ENCODE results near the gene TXNDC8.
A peak's percentile ranks its signal among the peaks of the same experiment; 100 is the strongest.

The TXNDC8 gene

DNA sequence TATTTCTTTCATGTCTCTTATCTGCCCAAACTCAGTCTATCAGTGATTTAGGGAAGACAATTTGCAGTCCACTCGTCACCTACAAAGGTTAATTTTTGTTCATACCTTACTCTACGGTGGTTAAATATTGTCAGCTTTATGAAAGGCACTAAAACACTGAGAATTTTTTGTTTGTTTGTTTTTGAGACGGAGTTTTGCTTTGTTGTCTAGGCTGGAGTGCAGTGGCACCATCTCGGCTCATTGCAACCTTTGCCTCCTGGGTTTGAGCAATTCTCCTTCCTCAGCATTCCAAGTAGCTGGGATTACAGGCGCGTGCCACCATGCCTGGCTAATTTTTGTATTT is 55.0 kb downstream of the TXNDC8 start:
- DNase-seq (ENCODE audit: extremely low read depth in 1 of 2, low read depth in 1 of 2): no peak

DNA sequence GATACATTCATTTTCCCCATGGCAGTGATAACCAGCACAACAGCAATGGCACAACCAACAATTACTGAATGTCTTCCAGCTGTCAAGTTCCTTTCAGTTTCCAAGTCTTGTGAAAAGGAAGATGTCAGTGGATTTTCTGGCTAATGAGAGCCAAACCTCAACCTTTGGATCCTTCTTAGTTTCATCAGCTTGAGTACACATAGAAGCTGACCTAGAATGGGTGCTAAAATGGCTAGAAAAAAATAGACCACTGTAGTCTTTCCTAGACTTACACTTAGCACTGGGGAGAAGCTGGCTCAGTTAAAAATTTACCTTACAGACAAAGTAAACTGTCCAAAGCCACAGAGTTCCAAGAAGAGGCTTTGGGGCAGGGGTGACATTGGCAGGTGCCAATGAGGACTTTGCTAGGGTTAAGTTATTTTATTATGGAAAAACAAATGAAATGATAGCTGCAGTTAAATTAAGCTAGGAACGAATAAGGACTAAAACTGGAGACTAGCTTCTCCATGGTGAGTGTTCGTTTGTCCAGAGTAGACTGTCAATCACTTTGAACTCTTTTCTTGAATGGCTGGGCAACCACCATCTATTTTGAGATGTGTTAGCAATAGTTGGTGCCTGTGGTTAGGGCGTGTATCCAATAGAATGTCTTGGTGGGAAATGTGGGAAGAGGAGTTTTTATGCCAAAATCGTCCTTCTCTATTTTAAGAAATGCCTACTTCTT is 55.5 kb downstream of the TXNDC8 start:
- no peak for DNase-seq (ENCODE audit: extremely low read depth in 1 of 2, low read depth in 1 of 2)

DNA sequence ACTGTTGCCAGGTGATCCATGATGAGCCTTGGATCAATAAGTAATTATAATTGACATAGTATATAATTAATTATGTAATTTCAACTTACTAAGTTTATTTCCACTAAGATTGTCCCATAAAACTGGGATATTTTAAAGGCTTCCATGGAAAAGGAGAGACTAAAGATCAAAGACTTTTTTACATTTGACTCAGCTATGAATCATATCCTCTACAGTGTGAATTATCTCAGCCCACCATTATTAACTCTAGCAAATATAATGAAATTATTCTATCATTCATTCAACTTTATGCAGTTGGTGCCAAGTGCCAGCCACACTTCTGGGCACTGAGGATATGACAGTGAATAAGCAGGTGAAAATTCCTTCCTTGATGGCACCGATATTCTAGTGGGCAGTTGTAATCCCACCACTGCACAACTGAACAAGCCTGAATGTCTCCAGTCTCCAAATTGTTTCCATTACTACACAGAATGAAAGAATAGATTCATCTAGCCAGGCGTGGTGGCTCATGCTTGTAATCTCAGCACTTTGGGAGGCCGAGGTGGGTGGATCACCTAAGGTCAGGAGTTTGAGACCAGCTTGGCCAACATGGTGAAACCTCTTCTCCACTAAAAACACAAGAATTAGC is 59.5 kb downstream of the TXNDC8 start:
- no peak for DNase-seq (ENCODE audit: extremely low read depth in 1 of 2, low read depth in 1 of 2)

DNA sequence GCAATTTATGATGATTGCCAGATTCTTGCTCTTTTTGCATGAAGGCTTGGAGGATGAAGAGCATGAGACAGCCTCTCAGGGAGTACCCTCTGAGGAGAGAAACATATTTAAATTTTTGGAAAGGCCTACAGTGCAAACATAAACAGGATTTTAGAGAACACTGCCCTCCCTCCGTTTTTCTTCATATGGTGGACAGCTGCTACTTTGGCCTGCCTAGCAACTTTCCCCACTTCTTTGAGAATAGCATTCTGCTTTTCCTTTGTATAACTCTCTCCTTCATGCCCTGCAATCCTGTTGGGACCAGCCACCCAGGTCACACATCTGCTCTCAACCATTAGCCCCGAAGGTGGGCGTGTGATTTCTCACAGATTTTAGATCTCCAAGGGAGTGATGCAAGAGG is 60.9 kb downstream of the TXNDC8 start:
- no peak for DNase-seq (ENCODE audit: extremely low read depth in 1 of 2, low read depth in 1 of 2)

DNA sequence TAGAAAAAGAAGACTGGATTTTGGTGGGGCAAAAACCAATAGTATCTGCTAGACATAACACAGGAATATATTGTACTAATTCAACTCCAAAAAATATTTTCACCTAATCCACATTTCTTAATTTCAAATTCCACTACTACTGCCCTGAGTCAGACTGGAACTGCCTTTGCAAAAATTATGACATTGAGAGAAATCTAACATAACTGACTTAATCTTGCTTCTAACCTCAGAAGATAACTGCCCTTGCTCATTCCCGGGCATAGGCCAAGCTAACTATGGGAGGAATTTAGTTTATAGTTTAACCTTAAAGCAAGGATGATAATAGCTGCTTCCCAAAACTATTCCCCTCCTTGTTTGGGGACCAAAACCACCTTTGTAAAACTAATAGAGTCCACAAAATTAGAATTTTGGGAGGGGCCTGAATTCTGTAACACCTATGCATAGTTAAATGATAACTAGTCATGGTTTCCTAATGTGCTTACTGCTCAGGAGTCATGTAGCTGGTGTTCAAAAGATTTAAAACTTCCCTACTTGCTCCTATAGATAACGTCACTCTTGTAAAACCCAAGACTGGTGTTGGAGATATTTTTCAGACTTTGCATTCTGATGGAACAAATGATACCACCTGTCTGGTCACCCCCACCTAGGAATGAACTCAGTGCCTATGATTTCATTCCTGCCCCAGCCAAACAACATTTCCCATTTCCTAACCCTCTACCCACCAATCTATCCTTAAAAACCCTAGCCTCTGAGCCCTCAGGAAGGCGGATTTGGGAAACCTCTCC is 67.3 kb downstream of the TXNDC8 start:
- no peak for DNase-seq (ENCODE audit: extremely low read depth in 1 of 2, low read depth in 1 of 2)

DNA sequence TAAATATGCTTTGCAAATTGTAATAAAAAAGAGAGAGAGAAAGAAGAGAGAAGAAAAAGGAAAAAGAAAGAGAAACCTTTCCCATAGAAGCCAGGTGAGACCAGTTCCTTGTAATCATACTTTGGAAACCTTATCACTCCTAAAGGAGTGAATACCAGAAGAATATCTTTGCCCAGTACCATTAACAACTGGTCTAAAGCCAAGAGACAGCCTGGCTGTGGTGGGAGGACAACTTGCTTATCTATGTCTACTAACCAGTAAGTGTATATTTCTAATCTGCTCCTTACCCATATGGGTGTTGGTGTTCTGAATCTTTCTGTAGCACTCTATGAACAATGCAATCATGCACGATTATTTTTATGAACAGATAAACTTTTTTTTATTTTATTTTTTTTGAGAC is 70.9 kb downstream of the TXNDC8 start:
- DNase-seq (ENCODE audit: extremely low read depth in 1 of 2, low read depth in 1 of 2): no peak

DNA sequence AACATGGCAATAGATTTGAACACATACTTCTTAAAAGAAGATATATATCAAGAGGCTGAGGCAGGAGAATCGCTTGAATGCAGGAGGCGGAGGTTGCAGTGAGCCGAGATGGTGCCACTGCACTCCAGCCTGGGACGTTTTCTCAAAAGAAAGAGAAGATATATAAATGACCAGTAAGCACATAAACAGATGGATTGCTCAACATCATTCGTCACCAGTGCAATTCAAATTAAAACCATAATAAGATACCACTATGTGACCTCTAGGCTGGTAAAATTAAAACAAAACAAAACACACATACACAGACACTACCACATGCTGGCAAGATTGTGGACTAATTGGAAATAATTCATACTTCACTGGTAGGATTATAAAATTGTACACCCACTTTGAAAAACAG is 76.0 kb downstream of the TXNDC8 start:
- DNase-seq (ENCODE audit: extremely low read depth in 1 of 2, low read depth in 1 of 2): no peak

DNA sequence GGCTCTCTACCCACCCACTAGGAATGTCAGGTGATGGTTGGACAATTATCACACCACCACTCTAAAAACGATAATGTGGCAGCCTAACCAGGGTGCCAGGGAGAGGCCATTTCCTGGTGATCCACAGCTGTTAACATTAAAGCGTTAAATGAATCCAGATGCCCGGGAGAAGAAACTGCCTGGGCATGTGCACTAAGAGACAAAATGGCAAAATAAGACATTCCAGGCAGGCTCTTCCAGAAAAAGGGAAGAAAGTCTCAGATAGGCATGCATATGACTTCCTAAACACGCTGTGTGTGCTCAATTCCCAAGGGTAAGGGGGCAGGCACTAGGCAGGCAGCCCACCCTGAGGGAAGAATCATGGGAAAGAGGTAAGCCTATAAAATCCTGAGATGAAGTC is 76.8 kb downstream of the TXNDC8 start:
- DNase-seq (ENCODE audit: extremely low read depth in 1 of 2, low read depth in 1 of 2): no peak

DNA sequence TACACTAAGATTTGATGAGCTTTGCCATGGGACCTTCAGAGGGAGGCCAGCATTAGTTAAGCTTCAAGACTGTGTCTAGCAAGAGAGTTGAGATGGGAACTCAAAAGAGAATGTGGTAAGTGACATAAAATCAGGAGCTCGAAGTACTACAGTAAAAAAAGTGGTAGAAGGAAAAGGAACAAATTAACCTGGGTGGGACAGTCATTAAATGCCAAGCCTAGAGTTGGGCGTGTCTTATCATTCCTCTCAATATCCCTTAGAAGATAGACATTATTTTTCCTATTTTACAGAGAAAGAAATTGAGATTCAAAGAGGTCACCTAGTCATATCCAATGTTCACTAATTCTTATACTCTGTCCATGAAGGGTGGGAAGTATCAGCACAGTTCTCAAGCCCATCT is 78.1 kb downstream of the TXNDC8 start:
- no peak for DNase-seq (ENCODE audit: extremely low read depth in 1 of 2, low read depth in 1 of 2)

DNA sequence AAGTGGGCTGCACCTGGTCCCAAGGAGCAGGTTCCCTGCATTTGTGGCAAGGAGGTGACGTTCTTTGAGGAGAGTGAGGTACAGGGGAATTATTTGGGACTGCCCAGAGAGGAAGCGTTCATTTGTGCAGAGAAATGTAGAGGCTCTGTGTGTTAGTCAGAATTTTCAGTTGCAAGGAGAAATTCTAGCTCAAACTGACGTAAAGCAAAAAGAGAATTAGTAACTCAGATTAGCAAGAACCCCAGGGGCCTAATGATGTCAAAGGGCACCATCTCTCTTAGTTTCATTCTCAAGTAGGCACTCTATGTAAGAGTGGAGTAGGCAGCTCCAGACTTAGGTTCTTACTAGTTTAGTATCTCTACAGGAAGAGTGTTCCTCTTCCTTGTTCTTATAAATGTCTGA is 79.0 kb downstream of the TXNDC8 start:
- no peak for DNase-seq (ENCODE audit: extremely low read depth in 1 of 2, low read depth in 1 of 2)

DNA sequence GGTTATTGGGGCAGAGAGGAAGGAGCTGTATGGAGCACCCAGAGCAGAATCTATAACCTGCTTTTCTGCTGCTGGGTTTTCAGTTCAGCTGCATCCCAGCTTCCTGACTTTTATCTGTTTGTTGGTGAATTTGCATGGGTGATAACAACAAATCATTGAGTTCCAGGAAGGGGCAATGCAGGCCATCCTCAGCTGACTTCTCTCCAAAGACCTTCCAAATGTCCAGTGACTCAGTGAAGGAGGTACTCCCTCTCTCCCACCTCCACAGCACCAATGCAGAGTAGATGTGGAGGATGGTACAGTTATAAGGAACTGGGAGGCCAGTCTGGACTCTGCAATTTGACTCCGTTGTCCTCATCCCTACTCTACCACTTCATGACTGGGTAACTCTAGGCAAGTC is 79.7 kb downstream of the TXNDC8 start:
- no peak for DNase-seq (ENCODE audit: extremely low read depth in 1 of 2, low read depth in 1 of 2)

DNA sequence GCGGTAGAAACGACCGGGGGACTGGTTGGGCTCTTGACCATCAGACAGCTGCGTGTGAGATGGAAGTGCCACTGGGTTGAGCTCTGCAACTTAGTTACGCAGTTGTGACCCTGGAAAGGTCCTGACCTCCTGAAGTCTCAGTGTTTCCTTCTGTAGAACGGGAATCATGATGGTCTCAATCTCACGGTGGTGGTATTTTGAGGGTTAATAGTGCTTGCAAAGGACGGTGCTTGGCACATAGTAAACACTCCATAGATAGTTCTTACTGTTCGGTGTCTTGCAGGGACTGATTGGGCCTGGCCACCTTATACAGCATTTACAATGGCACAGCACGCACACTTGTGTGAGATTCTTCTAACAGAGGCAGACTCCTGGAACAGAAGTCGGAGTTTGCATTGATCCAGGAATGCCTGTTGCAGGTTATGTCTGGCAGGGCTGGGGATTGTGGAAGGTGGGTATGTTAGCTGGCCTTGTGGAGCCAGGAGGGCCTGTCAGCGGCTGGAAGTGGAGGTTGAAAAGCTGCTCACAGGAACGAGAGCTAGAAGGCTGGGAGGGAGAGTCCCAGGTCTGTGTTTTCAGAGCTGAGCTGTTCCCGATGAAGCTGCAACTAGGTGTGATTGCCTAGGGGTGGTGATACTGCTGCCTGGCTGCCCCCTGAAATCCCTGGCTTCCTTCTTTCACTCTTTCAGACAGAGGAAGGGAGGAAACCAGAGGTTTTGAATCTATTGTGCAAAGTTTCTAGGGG is 80.4 kb downstream of the TXNDC8 start:
- DNase-seq (ENCODE audit: extremely low read depth in 1 of 2, low read depth in 1 of 2): no peak

DNA sequence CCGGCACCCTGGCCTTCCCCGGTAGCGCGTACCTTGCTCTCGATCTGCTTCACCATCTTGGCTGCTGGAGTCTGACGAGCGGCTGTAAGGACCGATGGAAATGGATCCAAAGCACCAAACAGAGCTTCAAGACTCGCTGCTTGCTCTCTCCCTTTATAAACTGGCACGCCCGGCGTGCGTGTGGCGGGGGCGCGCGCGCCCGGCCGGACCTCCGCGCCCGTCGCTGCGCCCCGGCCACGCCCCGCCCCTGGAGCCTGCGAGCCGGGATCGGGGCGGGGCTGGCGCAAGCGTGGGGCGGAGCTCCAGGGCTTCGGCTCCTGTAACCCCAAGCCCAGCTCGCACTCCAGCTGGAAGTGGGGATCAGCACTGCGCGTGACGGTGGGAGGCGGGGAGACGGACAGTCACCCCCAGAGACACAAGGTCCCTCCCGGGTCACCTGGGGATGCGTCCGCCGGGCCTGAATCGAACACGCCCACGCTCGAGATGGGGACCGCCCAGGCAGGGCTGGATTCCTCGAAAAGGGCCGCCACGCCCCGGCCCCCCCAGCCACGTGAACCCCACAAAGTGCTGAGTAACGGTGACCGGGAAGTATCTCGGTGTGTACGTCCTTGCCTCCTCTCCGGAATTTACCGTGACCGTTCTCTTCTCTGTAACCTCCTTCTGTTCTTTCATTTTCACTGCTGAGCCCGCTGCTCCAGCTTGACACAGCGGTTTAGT is 81.1 kb downstream of the TXNDC8 start, which contains the start of gene TXN:
Gene TXN (minus strand): TSS at position 128 of the 717 bp plus-strand sequence. CDS start 72 bp downstream, at position 56.
- peak; percentile 79 to 88 for DNase-seq (ENCODE audit: extremely low read depth in 1 of 2, low read depth in 1 of 2)

DNA sequence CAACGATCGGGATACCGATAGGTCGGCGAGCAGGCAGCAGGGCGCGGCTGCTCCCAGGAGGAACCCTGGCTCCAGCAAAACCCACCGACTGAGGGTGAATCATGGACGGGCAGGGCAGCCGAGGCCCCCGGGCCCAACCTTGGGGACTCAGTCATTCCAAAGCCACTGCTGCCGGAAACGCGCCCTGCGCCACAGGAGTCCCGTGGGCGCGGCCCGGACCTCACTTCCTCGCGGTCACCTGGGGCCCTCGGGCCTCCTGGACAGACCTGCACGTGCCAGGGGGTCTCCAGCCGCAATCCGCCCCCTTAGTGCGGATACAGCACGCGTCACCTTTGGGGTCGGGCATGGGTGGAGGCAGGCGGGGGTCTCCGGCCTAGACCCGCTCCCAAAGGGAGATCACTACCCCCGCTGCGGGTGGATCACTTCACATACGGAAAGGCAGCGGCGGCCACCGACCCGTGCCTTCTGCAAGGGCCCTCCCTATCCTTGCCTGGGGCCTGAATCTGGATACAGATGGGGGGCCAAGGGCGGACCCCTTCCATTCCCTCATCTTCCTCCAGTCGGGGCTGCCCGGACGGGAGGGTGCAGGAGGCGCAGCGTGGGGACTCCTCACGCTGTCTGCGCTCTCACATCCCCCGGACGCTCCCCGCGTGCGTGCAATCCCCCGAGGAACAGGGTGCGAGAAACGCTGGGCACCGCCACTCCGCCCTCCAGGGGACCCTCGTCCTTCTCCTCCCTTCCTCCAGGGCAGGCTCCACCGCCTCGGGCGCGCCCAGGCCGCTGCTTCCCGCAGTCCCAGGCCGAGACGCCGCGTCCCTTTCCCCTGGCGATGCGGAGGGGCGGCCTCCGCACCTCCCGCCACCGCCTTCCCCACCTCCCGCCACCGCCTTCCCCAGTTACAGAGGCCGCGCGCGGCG is 81.9 kb downstream of the TXNDC8 start:
- peak; percentile 50 to 53 for DNase-seq (ENCODE audit: extremely low read depth in 1 of 2, low read depth in 1 of 2)

DNA sequence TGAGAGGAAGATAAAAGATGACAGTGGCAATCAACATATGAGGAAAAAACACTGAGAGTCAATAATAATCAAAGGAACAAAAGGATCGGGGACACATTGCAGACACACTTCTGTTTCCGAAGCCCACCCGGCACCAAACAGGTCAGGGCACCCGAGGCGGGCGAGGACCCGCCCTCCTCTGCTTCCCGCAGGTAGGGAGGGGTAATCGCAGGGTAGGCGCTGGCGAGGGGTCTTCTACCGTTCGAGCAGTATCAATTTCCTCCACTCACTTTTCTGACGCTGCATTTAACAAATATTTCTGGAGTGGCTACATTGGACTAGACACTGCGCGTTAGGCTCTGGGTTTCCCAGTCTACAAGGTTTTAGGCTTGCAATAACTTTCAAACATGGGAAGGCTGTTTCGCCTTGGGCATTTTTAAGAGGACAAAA is 82.6 kb downstream of the TXNDC8 start:
- no peak for DNase-seq (ENCODE audit: extremely low read depth in 1 of 2, low read depth in 1 of 2)

DNA sequence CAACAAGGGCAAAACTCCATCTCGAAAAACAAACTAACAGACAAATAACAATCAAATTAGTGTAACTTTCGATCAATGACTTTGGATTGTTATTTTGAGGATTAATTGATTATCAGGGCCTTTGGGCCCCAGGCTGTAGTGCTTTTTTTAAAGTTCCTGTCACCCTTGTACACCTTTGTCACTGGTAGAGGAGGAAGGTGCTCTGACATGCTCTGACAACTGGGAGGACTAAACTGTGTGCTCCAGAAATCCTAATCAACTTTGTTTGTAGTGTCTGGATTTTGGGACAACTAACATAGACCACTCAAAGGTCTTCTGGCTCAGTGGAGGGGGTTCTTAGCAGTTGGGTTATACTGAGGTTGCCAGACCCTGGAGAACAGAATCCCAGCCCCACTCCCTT is 83.2 kb downstream of the TXNDC8 start:
- DNase-seq (ENCODE audit: extremely low read depth in 1 of 2, low read depth in 1 of 2): no peak

Measured in stimulated activated CD8-positive, alpha-beta memory T cell treated with anti-CD3 and anti-CD28 coated beads, Interleukin-7, amount 100 ng/mL, for 48 hours (primary cell).